H1 (cell line): ENCODE results near the gene GABARAPL1. TPM values are rescaled to one million over a fixed set of nuclear protein-coding genes. Genes with fewer than 3 reads are reported as not detected.

ENCODE experiments used
- CTCF ChIA-PET: fragments of 300-600 bp; sonication (Branson Sonifier 250); formaldehyde crosslinking; loops from one replicate; lab custom pipeline; 2021; ENCODE audit not compliant: partially characterized antibody; lab: Charles Lee
- POLR2A ChIA-PET: fragments of 300-600 bp; sonication (Branson Sonifier 250); formaldehyde crosslinking; loops from one replicate; lab custom pipeline; 2021; ENCODE audit warnings: inconsistent platforms; ENCODE audit not compliant: partially characterized antibody; lab: Charles Lee
- DNase-seq, 2 experiments: peaks; one replicate each; pipeline versions ENCODE4 v3.0.0 to v3.0.0-alpha.2; 2010 to 2022; ENCODE audit warnings: low spot score in 2 of 2, low read depth in 1 of 2, mixed read lengths in 1 of 2
- FAIRE-seq: peaks from 2 replicates; lab custom pipeline; 2011; peaks lifted over from hg19 to GRCh38; lab: Jason Lieb, UNC
- H2AFZ ChIP-seq: 2 replicates; pipeline ENCODE4 v1.8.1; 2012; ENCODE audit warnings: low read length, inconsistent platforms
- H2AK5ac ChIP-seq: 2 replicates; pipeline ENCODE4 v1.6.1; 2013; ENCODE audit warnings: low read depth, low read length
- H2BK120ac ChIP-seq: replicated peaks from 2 replicates; pipeline ENCODE3; 2013; ENCODE audit warnings: low read depth, low read length, inconsistent platforms
- H2BK12ac ChIP-seq: 2 replicates; pipeline ENCODE4 v1.6.1; 2013; ENCODE audit warnings: low read depth, low read length
- H2BK15ac ChIP-seq: 2 replicates; pipeline ENCODE4 v1.6.1; 2013; ENCODE audit warnings: low read length
- H2BK20ac ChIP-seq: 2 replicates; pipeline ENCODE4 v1.6.1; 2013; ENCODE audit warnings: low read length
- H2BK5ac ChIP-seq: 2 replicates; pipeline ENCODE4 v1.6.1; 2013; ENCODE audit warnings: low read depth, low read length
- H3K14ac ChIP-seq: 2 replicates; pipeline ENCODE4 v1.6.1; 2013; ENCODE audit warnings: inconsistent platforms; ENCODE audit not compliant: insufficient read length
- H3K18ac ChIP-seq: 2 replicates; pipeline ENCODE4 v1.6.1; 2013; ENCODE audit warnings: low read length; ENCODE audit errors: extremely low read depth
- H3K23ac ChIP-seq: 2 replicates; pipeline ENCODE4 v1.6.1; 2013; ENCODE audit warnings: inconsistent platforms; ENCODE audit not compliant: insufficient read length
- H3K23me2 ChIP-seq: 2 replicates; pipeline ENCODE4 v1.6.1; 2013; ENCODE audit warnings: low read depth, low read length
- H3K27ac ChIP-seq: 2 replicates; pipeline ENCODE4 v1.6.1; 2011; ENCODE audit warnings: low read depth, low read length, inconsistent platforms
- H3K27me3 ChIP-seq, 4 experiments: replicated peaks in 1 of 4; 1 replicate in 1 of 4; 2 replicates in 3 of 4; pipeline versions ENCODE4 v1.6.1 to v1.8.1; 2011 to 2013; ENCODE audit warnings: low read length in 3 of 4, mild to moderate bottlenecking in 3 of 4, inconsistent platforms in 2 of 4, mixed read lengths in 2 of 4, moderate library complexity in 1 of 4; ENCODE audit not compliant: control insufficient read depth in 3 of 4, insufficient read depth in 3 of 4; ENCODE audit errors: extremely low read depth in 1 of 4
- H3K36me3 ChIP-seq, 4 experiments: 2 replicates each; pipeline versions ENCODE4 v1.6.1 to v1.8.1; 2011 to 2013; ENCODE audit warnings: mild to moderate bottlenecking in 4 of 4, low read length in 3 of 4, moderate library complexity in 2 of 4, control low read depth in 1 of 4, inconsistent platforms in 1 of 4; ENCODE audit not compliant: insufficient read depth in 4 of 4, control insufficient read depth in 2 of 4
- H3K4ac ChIP-seq: replicated peaks from 2 replicates; pipeline ENCODE3; 2013; ENCODE audit warnings: low read length, low read depth, mixed read lengths, inconsistent platforms; ENCODE audit not compliant: insufficient read length
- H3K4me1 ChIP-seq, 4 experiments: replicated peaks in 1 of 4; 1 replicate in 1 of 4; 2 replicates in 3 of 4; pipeline versions ENCODE4 v1.6.1 to v1.8.1; 2011 to 2013; ENCODE audit warnings: low read length in 3 of 4, inconsistent platforms in 2 of 4, mixed read lengths in 1 of 4; ENCODE audit not compliant: insufficient read depth in 4 of 4, control insufficient read depth in 3 of 4
- H3K4me2 ChIP-seq, 2 experiments: 2 replicates each; pipeline versions ENCODE4 v1.6.1 to v1.8.1; 2011 to 2013; ENCODE audit warnings: low read depth in 2 of 2, low read length in 2 of 2, control low read depth in 1 of 2, inconsistent platforms in 1 of 2, mild to moderate bottlenecking in 1 of 2; ENCODE audit not compliant: insufficient read depth in 1 of 2
- H3K4me3 ChIP-seq, 4 experiments: fragments of 200-600, 300-600 bp in 1 of 4; sonication (generic), shearing (Covaris generic), sonication (Bioruptor Twin) in 1 of 4; 2 replicates each; pipeline versions ENCODE4 v1.5.1 to v1.8.1; 2011 to 2016; ENCODE audit warnings: low read length in 4 of 4, low read depth in 3 of 4, control low read depth in 2 of 4, inconsistent platforms in 2 of 4, mild to moderate bottlenecking in 2 of 4, mixed read lengths in 1 of 4, moderate library complexity in 1 of 4; ENCODE audit not compliant: insufficient read depth in 2 of 4; ENCODE audit errors: extremely low read depth in 1 of 4
- H3K56ac ChIP-seq: replicated peaks from 2 replicates; pipeline ENCODE3; 2013; ENCODE audit warnings: low read depth, mild to moderate bottlenecking, mixed read lengths, low read length, inconsistent platforms; ENCODE audit not compliant: insufficient read length
- H3K79me1 ChIP-seq: 2 replicates; pipeline ENCODE4 v1.6.1; 2013; ENCODE audit warnings: low read depth, low read length, control low read depth
- H3K79me2 ChIP-seq, 2 experiments: 2 replicates each; pipeline versions ENCODE4 v1.6.1 to v1.8.1; 2012 to 2013; ENCODE audit warnings: low read length in 2 of 2, mild to moderate bottlenecking in 2 of 2, inconsistent platforms in 1 of 2; ENCODE audit not compliant: insufficient read depth in 2 of 2, control insufficient read depth in 1 of 2
- H3K9ac ChIP-seq, 4 experiments: replicated peaks in 1 of 4; 1 replicate in 1 of 4; 2 replicates in 3 of 4; pipeline versions ENCODE4 v1.6.1 to v1.8.1; 2011 to 2013; ENCODE audit warnings: low read depth in 3 of 4, low read length in 3 of 4, control low read depth in 2 of 4, mild to moderate bottlenecking in 2 of 4, moderate library complexity in 2 of 4, inconsistent platforms in 1 of 4; ENCODE audit errors: extremely low read depth in 1 of 4
- H3K9me3 ChIP-seq, 2 experiments: 2 replicates each; pipeline versions ENCODE4 v1.6.1 to v1.8.1; 2012 to 2013; ENCODE audit warnings: mild to moderate bottlenecking in 2 of 2, moderate library complexity in 2 of 2, control low read depth in 1 of 2, inconsistent platforms in 1 of 2, low read depth in 1 of 2, low read length in 1 of 2, mixed read lengths in 1 of 2; ENCODE audit not compliant: insufficient read depth in 2 of 2
- H4K20me1 ChIP-seq, 2 experiments: replicated peaks in 1 of 2; 2 replicates each; pipeline versions ENCODE3 to v1.8.1; 2011 to 2013; ENCODE audit warnings: inconsistent platforms in 2 of 2, low read length in 2 of 2, mild to moderate bottlenecking in 1 of 2; ENCODE audit not compliant: insufficient read depth in 2 of 2, control insufficient read depth in 1 of 2
- H4K5ac ChIP-seq: 2 replicates; pipeline ENCODE4 v1.6.1; 2013; ENCODE audit warnings: low read length, low read depth, mixed read lengths, inconsistent platforms; ENCODE audit not compliant: insufficient read length
- H4K8ac ChIP-seq: 2 replicates; pipeline ENCODE4 v1.8.0; 2013; ENCODE audit warnings: mild to moderate bottlenecking, moderate library complexity, low read length, inconsistent platforms; ENCODE audit not compliant: insufficient read depth; ENCODE audit errors: extremely low read depth
- H4K91ac ChIP-seq: replicated peaks from 2 replicates; pipeline ENCODE3; 2013; ENCODE audit warnings: low read length, mixed read lengths, inconsistent platforms; ENCODE audit not compliant: insufficient read length
- JUN ChIP-seq: IDR thresholded peaks from 2 replicates; pipeline ENCODE4 v1.6.1; 2011; ENCODE audit warnings: low read depth, mild to moderate bottlenecking, improper control_type of control experiment, low read length
- RBBP5 ChIP-seq: IDR thresholded peaks from 2 replicates; pipeline ENCODE4 v1.7.1; 2012; ENCODE audit warnings: low read depth, mild to moderate bottlenecking, inconsistent platforms, low read length, moderate library complexity, borderline replicate concordance
- SIN3A ChIP-seq, 2 experiments: IDR thresholded peaks in 1 of 2; conservative IDR thresholded peaks in 1 of 2; 2 replicates each; pipeline ENCODE4 v1.6.1; 2011 to 2012; ENCODE audit warnings: low read length in 2 of 2, improper control_type of control experiment in 1 of 2, low read depth in 1 of 2, mild to moderate bottlenecking in 1 of 2
- SP2 ChIP-seq: IDR thresholded peaks from 2 replicates; pipeline ENCODE4 v1.6.1; 2012; ENCODE audit warnings: mild to moderate bottlenecking, low read length, inconsistent platforms
- WGBS, 2 experiments: shearing (Covaris generic) in 1 of 2; methylation state at CpG; one replicate each; pipeline versions ENCODE4 v1.1.6 to v1.1.7; 2013 to 2015; ENCODE audit warnings: low lambda C conversion rate in 2 of 2, mixed read lengths in 2 of 2, inconsistent platforms in 1 of 2, low coverage in 1 of 2, missing lambda C conversion rate in 1 of 2; ENCODE audit not compliant: insufficient replicate concordance in 2 of 2, insufficient coverage in 1 of 2, insufficient read length in 1 of 2; ENCODE audit errors: extremely low coverage in 1 of 2, missing lambda C conversion rate in 1 of 2; 5-methylcytosine and 5-hydroxymethylcytosine counted together
- polyA plus RNA-seq, 7 experiments: library from polyadenylated mRNA; depleted of rRNA in 3 of 7; stranded (reverse) in 5 of 7; unstranded in 2 of 7; fragments of >200 nt in 5 of 7; fragments of 200-250 nt in 2 of 7; gene quantifications; 1 replicate in 5 of 7; 2 replicates in 1 of 7; 4 replicates in 1 of 7; pipeline versions ENCODE4 v1.2.1 to v1.2.3, GENCODE V29; 2011 to 2013; ENCODE audit warnings: missing spikeins in 2 of 7, mixed read lengths in 2 of 7
- total RNA-seq: library from RNA; stranded (reverse); fragmentation: NEBNext Ultra II Directional; extraction: Animal tissue kit (Norgen Biotek cat#: 25700); gene quantifications from 2 replicates; pipeline ENCODE4 v1.2.1, GENCODE V29; 2021

The GABARAPL1 gene
- total and polyA plus RNA-seq, 2 of the 8 experiments (the other 6 are each of a cell fraction or from before 2014, with no cell fraction given): 56.1 to 87.9 TPM

GRCh38 chr12:10170216-10170615 lies 42.5 kb upstream of the GABARAPL1 start:
- Histone ChIP-seq H3K18ac (no peak overlapping the region), H3K79me1 (no peaks in the 10 kb centered on the region), H2BK20ac (no peak overlapping the region), H3K36me3 (no peaks in the 10 kb centered on the region), H3K9ac (no peak overlapping the region), H2AFZ (no peak overlapping the region), H3K23ac (no peak overlapping the region), H4K8ac (no peak overlapping the region), H3K4me1 (no peaks in the 10 kb centered on the region), H3K56ac (no peak overlapping the region), H3K4me2 (no peak overlapping the region), H3K27ac (no peak overlapping the region), H2BK120ac (no peak overlapping the region), H3K4me3 (no peak overlapping the region), H3K27me3 (no peaks in the 10 kb centered on the region), H3K9me3 (no peaks in the 10 kb centered on the region), H3K79me2 (no peaks in the 10 kb centered on the region), H3K4ac (no peak overlapping the region), H4K91ac (no peak overlapping the region), H2BK15ac (no peak overlapping the region), H2BK5ac (no peak overlapping the region), H4K5ac (no peak overlapping the region), H4K20me1 (no peaks in the 10 kb centered on the region), H3K23me2 (no peaks in the 10 kb centered on the region), H3K14ac (no peak overlapping the region), H2BK12ac (no peak overlapping the region), H2AK5ac (no peak overlapping the region)
- no peak for DNase-seq
- POLR2A ChIA-PET: no interaction called here
- TF ChIP-seq SIN3A (conservative IDR thresholded peaks at IDR 0.05 in 1 of 2, IDR thresholded peaks at IDR 0.05 in 1 of 2; ENCODE audit: low read depth in 1 of 2, low read length in 2 of 2) (no peak), SP2 (no peak), RBBP5 (no peak), JUN (no peak)
- WGBS, 2 experiments: 86% methylated on average over 4 of the region's 5 CpGs; no CpG with 5 or more reads in 1 of the 2 experiments
- CTCF ChIA-PET: interaction anchor here (0.7 to 1.4 kb wide), 5 partner anchors 9 to 993 kb away, joined by 3 to 6 read pairs (median 4); no protein-coding TSS in a partner anchor
- no peak for FAIRE-seq
